HCT116 (cell line): Measurements from ENCODE around the gene MACF1. TPM values are rescaled to one million over a fixed set of nuclear protein-coding genes. Genes with fewer than 3 reads are reported as not detected.
A peak's percentile ranks its signal among the peaks of the same experiment; 100 is the strongest.

Experiments used
- ATAC-seq: fragments of 200-7000 bp; cut with Tn5 transposase; 2 replicates; pipeline ENCODE4 v1.9.1; 2020; ENCODE audit warnings: mild to moderate bottlenecking, moderate library complexity
- BruUV-seq: library from RNA; stranded (reverse); fragments of 400-500 nt; replicated peaks from 2 replicates; lab custom pipeline; 2021; lab: Mats Ljungman, UMichigan
- CTCF ChIA-PET: fragments of 300-600 bp; sonication (Branson Sonifier 250); formaldehyde crosslinking; loops from one replicate; lab custom pipeline; 2021; ENCODE audit warnings: antibody characterized with exemption; lab: Charles Lee
- POLR2A ChIA-PET: fragments of 300-600, 350-600 bp; sonication (Branson Sonifier 250); formaldehyde crosslinking; loops from one replicate; lab custom pipeline; 2021; ENCODE audit warnings: antibody characterized with exemption; lab: Charles Lee
- RAD21 ChIA-PET, 2 experiments: fragments of 300-600 bp; sonication (Branson Sonifier 250); formaldehyde crosslinking; loops; one replicate each; lab custom pipeline; 2023; ENCODE audit warnings: low total read pairs in 2 of 2; ENCODE audit not compliant: uncharacterized antibody in 2 of 2, unreplicated experiment in 2 of 2, low non-redundant PET in 1 of 2; lab: Charles Lee
- DNase-seq: peaks from one replicate; pipeline ENCODE4 v3.0.0-alpha.2; 2010; ENCODE audit warnings: low read depth, low spot score
- H2AFZ ChIP-seq: fragments of 200-600 bp; shearing (Covaris generic), sonication (generic); 2 replicates; pipeline ENCODE4 v1.6.1; 2017; ENCODE audit warnings: low read depth, mixed run types, mixed read lengths, antibody characterized with exemption, low read length; ENCODE audit not compliant: poor library complexity, severe bottlenecking
- H3K27ac ChIP-seq: 2 replicates; pipeline ENCODE4 v1.5.1; 2012; ENCODE audit warnings: low read depth, low read length
- H3K27me3 ChIP-seq: fragments of 200-600 bp; sonication (generic); 2 replicates; pipeline ENCODE4 v1.6.1; 2016; ENCODE audit warnings: mixed run types, low read length, mixed read lengths; ENCODE audit not compliant: insufficient read depth
- H3K36me3 ChIP-seq, 2 experiments: fragments of 200-500 bp in 1 of 2; fragments of 200-600 bp in 1 of 2; sonication (Bioruptor generic) in 1 of 2; sonication (generic) in 1 of 2; 2 replicates each; pipeline versions ENCODE4 v1.5.1 to v1.6.1; 2014 to 2016; ENCODE audit warnings: low read length in 2 of 2, inconsistent platforms in 1 of 2, mixed read lengths in 1 of 2, mixed run types in 1 of 2; ENCODE audit not compliant: insufficient read depth in 2 of 2, control insufficient read depth in 1 of 2
- H3K4me1 ChIP-seq, 2 experiments: fragments of 200-600 bp in 1 of 2; sonication (generic) in 1 of 2; 2 replicates each; pipeline versions ENCODE4 v1.5.1 to v1.6.1; 2012 to 2017; ENCODE audit warnings: low read length in 2 of 2, inconsistent platforms in 1 of 2, mild to moderate bottlenecking in 1 of 2, mixed read lengths in 1 of 2, mixed run types in 1 of 2, moderate library complexity in 1 of 2; ENCODE audit not compliant: insufficient read depth in 2 of 2, control insufficient read depth in 1 of 2
- H3K4me2 ChIP-seq: fragments of 200-600 bp; sonication (generic); 2 replicates; pipeline ENCODE4 v1.6.1; 2017; ENCODE audit warnings: mixed run types, low read length, mixed read lengths
- H3K4me3 ChIP-seq, 2 experiments: fragments of 200-600 bp in 1 of 2; sonication (generic) in 1 of 2; replicated peaks in 1 of 2; 2 replicates each; pipeline ENCODE4 v1.5.1; 2011 to 2016; ENCODE audit warnings: low read length in 2 of 2, control low read depth in 1 of 2, low read depth in 1 of 2, mild to moderate bottlenecking in 1 of 2, mixed read lengths in 1 of 2, mixed run types in 1 of 2
- H3K79me2 ChIP-seq: fragments of 200-600 bp; sonication (generic); 2 replicates; pipeline ENCODE4 v1.6.1; 2017; ENCODE audit warnings: mild to moderate bottlenecking, mixed run types, low read length, moderate library complexity, mixed read lengths; ENCODE audit not compliant: insufficient read depth
- H3K9ac ChIP-seq: fragments of 200-600 bp; sonication (generic); 2 replicates; pipeline ENCODE4 v1.6.1; 2016; ENCODE audit warnings: low read length, mixed read lengths
- H3K9me2 ChIP-seq: fragments of 200-600 bp; sonication (generic), shearing (Covaris generic); 2 replicates; pipeline ENCODE4 v1.6.1; 2017; ENCODE audit warnings: mixed run types, mild to moderate bottlenecking, moderate library complexity; ENCODE audit not compliant: insufficient read depth
- H3K9me3 ChIP-seq, 2 experiments: fragments of 200-500 bp in 1 of 2; fragments of 200-600 bp in 1 of 2; sonication (Bioruptor generic) in 1 of 2; sonication (generic) in 1 of 2; 2 replicates each; pipeline ENCODE4 v1.6.1; 2014 to 2017; ENCODE audit warnings: low read length in 2 of 2, mixed read lengths in 2 of 2, inconsistent platforms in 1 of 2, low read depth in 1 of 2, mild to moderate bottlenecking in 1 of 2, mixed run types in 1 of 2, moderate library complexity in 1 of 2; ENCODE audit not compliant: control insufficient read depth in 1 of 2, insufficient read depth in 1 of 2
- H4K20me1 ChIP-seq: fragments of 200-600 bp; sonication (generic), shearing (Covaris generic); 2 replicates; pipeline ENCODE4 v1.6.1; 2017; ENCODE audit warnings: mixed run types, mild to moderate bottlenecking, moderate library complexity; ENCODE audit not compliant: insufficient read depth
- CBX3 ChIP-seq: IDR thresholded peaks from 2 replicates; pipeline ENCODE4 v1.6.1; 2012; ENCODE audit warnings: low read depth
- CEBPB ChIP-seq: IDR thresholded peaks from 2 replicates; pipeline ENCODE4 v1.6.1; 2012; ENCODE audit warnings: low read depth
- EGR1 ChIP-seq: IDR thresholded peaks from 2 replicates; pipeline ENCODE4 v1.6.1; 2012; ENCODE audit warnings: low read depth
- ELF1 ChIP-seq: IDR thresholded peaks from 2 replicates; pipeline ENCODE4 v1.6.1; 2012; ENCODE audit warnings: low read depth, borderline replicate concordance
- EZH2phosphoT487 ChIP-seq: fragments of 200-600 bp; IDR thresholded peaks from 2 replicates; pipeline ENCODE4 v1.6.1; 2018; ENCODE audit warnings: antibody characterized with exemption, borderline replicate concordance
- JUND ChIP-seq: IDR thresholded peaks from 2 replicates; pipeline ENCODE4 v1.6.1; 2012
- POLR2A ChIP-seq: IDR thresholded peaks from 2 replicates; pipeline ENCODE4 v1.7.0; 2011; ENCODE audit warnings: borderline replicate concordance; ENCODE audit not compliant: insufficient read depth, insufficient read length; ENCODE audit errors: extremely low read depth
- RAD21 ChIP-seq: IDR thresholded peaks from 2 replicates; pipeline ENCODE4 v1.6.1; 2012; ENCODE audit warnings: low read depth, mild to moderate bottlenecking
- SIN3A ChIP-seq: IDR thresholded peaks from 2 replicates; pipeline ENCODE4 v1.6.1; 2012; ENCODE audit warnings: low read depth
- SP1 ChIP-seq: IDR thresholded peaks from 2 replicates; pipeline ENCODE4 v1.6.1; 2012; ENCODE audit warnings: low read depth
- ZNF274 ChIP-seq: fragments of 200-500 bp; sonication (Bioruptor generic); IDR thresholded peaks from 2 replicates; pipeline ENCODE4 v1.6.1; 2014; ENCODE audit warnings: mild to moderate bottlenecking, low read depth, low read length, inconsistent platforms
- intact Hi-C: fragments of 100-400 bp; cut with micrococcal nuclease; formaldehyde crosslinking; loops from 2 replicates; pipeline ENCODE4 v1.10.0; 2022
- total RNA-seq: library from RNA; stranded (reverse); gene quantifications from one replicate; pipeline ENCODE4 v1.2.1, GENCODE V29; 2021; ENCODE audit not compliant: unreplicated experiment

MACF1 gene
- total RNA-seq, 1 experiment from 2014 or later = 146 TPM

- ChIA-PET RAD21 (no interaction called here), POLR2A (no interaction called here), CTCF (interaction anchor here (0.5 kb wide), 1 partner anchor 109 kb away, joined by 3 read pairs; no protein-coding TSS in a partner anchor)
- Histone ChIP-seq H3K79me2 (no peaks in the 10 kb centered on the region), H3K9me2 (no peaks in the 10 kb centered on the region), H3K9me3 (no peaks in the 10 kb centered on the region), H3K36me3 (peaks cover under 1 to 6% of the 10 kb centered on the region in 2 experiments; a peak in 3 of 4 replicates), H2AFZ (no peak overlapping the region), H4K20me1 (no peaks in the 10 kb centered on the region), H3K4me1 (peaks cover 0 to 13% of the 10 kb centered on the region in 2 experiments; a peak in 3 of 4 replicates), H3K9ac (no peak overlapping the region), H3K27me3 (no peaks in the 10 kb centered on the region), H3K4me2 (peak overlapping the region; percentile 83; the same call in 1 of the 2 replicates), H3K27ac (no peak overlapping the region), H3K4me3 (no peak overlapping the region)
- TF ChIP-seq POLR2A = no peak
- BruUV-seq = no TSS peak
- DNase-seq = no peak
- intact Hi-C loops = no loop called here
- no peak for ATAC-seq
Observed at GRCh38 chr1:39489567-39490239, 285.2 kb downstream of the MACF1 start.

DNA sequence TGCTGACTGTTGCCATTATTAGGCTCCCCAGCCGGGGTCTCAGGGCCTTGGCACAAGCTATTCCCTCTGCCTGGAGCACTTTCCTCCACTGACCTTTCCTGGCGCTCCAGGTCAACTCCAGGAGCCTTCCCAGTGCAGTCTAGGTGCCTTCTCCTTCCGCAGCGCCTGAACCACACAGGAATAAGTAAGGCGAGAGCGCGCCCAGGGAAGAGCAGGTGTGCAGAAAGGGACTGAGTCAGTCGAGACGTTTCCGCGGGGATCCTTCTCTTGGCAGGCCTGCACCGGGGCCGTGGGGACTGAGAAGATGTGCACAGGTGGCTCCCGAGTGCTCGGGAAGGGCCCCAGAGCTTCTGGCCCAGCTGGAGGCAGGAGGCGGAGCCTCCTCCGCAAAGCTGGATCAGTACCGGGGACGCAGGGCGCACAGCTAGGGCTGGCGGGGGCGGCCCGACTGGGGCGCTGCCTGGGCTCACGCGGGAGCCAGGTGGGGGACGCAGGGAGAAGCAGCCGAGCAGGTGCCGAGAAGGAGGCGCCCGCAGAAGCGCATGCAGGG lies 286.2 kb downstream of the MACF1 start:
- no peak overlapping the region for H2AFZ ChIP-seq
- peaks cover 0 to 4% of the 10 kb centered on the region in 2 experiments; a peak in 2 of 4 replicates for H3K36me3 ChIP-seq
- DNase-seq (no peak), ATAC-seq (no peak)
- H3K27ac ChIP-seq = peak overlapping the region; percentile 41; the same call in 1 of the 2 replicates
- no peaks in the 10 kb centered on the region for H4K20me1 ChIP-seq
- RAD21 ChIA-PET = no interaction called here
- peak overlapping the region; percentile 37 to 57 for H3K4me3 ChIP-seq
- no peaks in the 10 kb centered on the region for H3K27me3 ChIP-seq
- TF ChIP-seq EZH2phosphoT487 = no peak
- TF ChIP-seq RAD21 = no peak
- TF ChIP-seq CBX3 = no peak
- TF ChIP-seq ELF1 = no peak
- TF ChIP-seq EGR1 = no peak
- no peak for TF ChIP-seq SIN3A
- no peak for TF ChIP-seq JUND
- TF ChIP-seq SP1 = no peak
- no peak for TF ChIP-seq CEBPB
- TF ChIP-seq ZNF274 = no peak
- peaks cover 0 to 13% of the 10 kb centered on the region in 2 experiments; a peak in 3 of 4 replicates for H3K4me1 ChIP-seq
- H3K9me2 ChIP-seq = no peaks in the 10 kb centered on the region
- peak overlapping the region; percentile 83 for H3K4me2 ChIP-seq
- H3K9me3 ChIP-seq = no peaks in the 10 kb centered on the region
- CTCF ChIA-PET = no interaction called here
- intact Hi-C loops = no loop called here
- BruUV-seq = no TSS peak
- no peaks in the 10 kb centered on the region for H3K79me2 ChIP-seq
- H3K9ac ChIP-seq = peak overlapping the region; percentile 39
- POLR2A ChIA-PET = no interaction called here
